OCI-LY7 (cell line): ENCODE results near the gene KANSL1L. TPM values are rescaled to one million over a fixed set of nuclear protein-coding genes. Genes with fewer than 3 reads are reported as not detected.

Experiments
- BruUV-seq: library from RNA; stranded (reverse); fragments of 400-500 nt; replicated peaks from 2 replicates; lab custom pipeline; 2021; lab: Mats Ljungman, UMichigan
- CTCF ChIA-PET: fragments of 300-600 bp; sonication (Branson Sonifier 250); formaldehyde crosslinking; loops from one replicate; lab custom pipeline; 2022; ENCODE audit warnings: antibody characterized with exemption; ENCODE audit not compliant: unreplicated experiment; lab: Charles Lee
- POLR2A ChIA-PET: fragments of 300-600 bp; sonication (Branson Sonifier 250); formaldehyde crosslinking; loops from one replicate; lab custom pipeline; 2022; ENCODE audit warnings: antibody characterized with exemption; lab: Charles Lee
- DNase-seq: peaks from one replicate; pipeline ENCODE4 v3.0.0-alpha.2; 2015; ENCODE audit warnings: low spot score
- H2AFZ ChIP-seq: fragments of 200-600 bp; sonication (generic), shearing (Covaris generic); 2 replicates; pipeline ENCODE4 v1.6.1; 2014; ENCODE audit warnings: mild to moderate bottlenecking, antibody characterized with exemption, low read length, moderate library complexity
- H3K27ac ChIP-seq: fragments of 200-600 bp; sonication (generic); 2 replicates; pipeline ENCODE4 v1.5.1; 2014; ENCODE audit warnings: mixed run types, low read depth, mild to moderate bottlenecking, moderate library complexity, low read length, inconsistent platforms; ENCODE audit not compliant: poor library complexity, severe bottlenecking
- H3K36me3 ChIP-seq: fragments of 200-600 bp; sonication (generic); 2 replicates; pipeline ENCODE4 v1.6.1; 2014; ENCODE audit warnings: mild to moderate bottlenecking, antibody characterized with exemption, low read length, moderate library complexity, mixed read lengths; ENCODE audit not compliant: insufficient read depth
- H3K4me1 ChIP-seq: fragments of 200-600 bp; sonication (generic); 2 replicates; pipeline ENCODE4 v1.5.1; 2014; ENCODE audit warnings: mild to moderate bottlenecking, low read length; ENCODE audit not compliant: insufficient read depth, poor library complexity, severe bottlenecking
- H3K4me2 ChIP-seq: fragments of 200-600 bp; sonication (generic); 2 replicates; pipeline ENCODE4 v1.6.1; 2014; ENCODE audit warnings: mild to moderate bottlenecking, low read length
- H3K4me3 ChIP-seq: fragments of 200-600 bp; sonication (generic); 2 replicates; pipeline ENCODE4 v1.5.1; 2014; ENCODE audit warnings: mild to moderate bottlenecking, low read depth, low read length; ENCODE audit not compliant: poor library complexity, severe bottlenecking
- H3K79me2 ChIP-seq: fragments of 200-600 bp; sonication (generic); 2 replicates; pipeline ENCODE4 v1.6.1; 2016; ENCODE audit warnings: low read depth, mild to moderate bottlenecking, low read length, moderate library complexity, mixed read lengths; ENCODE audit not compliant: insufficient read depth
- H3K9me2 ChIP-seq: fragments of 200-600 bp; sonication (generic); 2 replicates; pipeline ENCODE4 v1.6.1; 2016; ENCODE audit warnings: mild to moderate bottlenecking, low read length, mixed read lengths; ENCODE audit not compliant: insufficient read depth
- H3K9me3 ChIP-seq: fragments of 200-600 bp; sonication (generic); 2 replicates; pipeline ENCODE4 v1.6.1; 2014; ENCODE audit warnings: mild to moderate bottlenecking, mixed run types, low read length, mixed read lengths
- H4K20me1 ChIP-seq: fragments of 200-600 bp; sonication (generic); 2 replicates; pipeline ENCODE4 v1.6.1; 2014; ENCODE audit warnings: mild to moderate bottlenecking, antibody characterized with exemption, low read length, moderate library complexity, mixed read lengths; ENCODE audit not compliant: insufficient read depth
- CTCF ChIP-seq: fragments of 200-600 bp; sonication (generic); conservative IDR thresholded peaks from 2 replicates; pipeline ENCODE4 v1.5.1; 2014; ENCODE audit warnings: mild to moderate bottlenecking, antibody characterized with exemption, low read length, moderate library complexity, mixed read lengths
- EZH2phosphoT487 ChIP-seq: fragments of 200-600 bp; sonication (generic); IDR thresholded peaks from 2 replicates; pipeline ENCODE4 v1.6.1; 2018; ENCODE audit warnings: low read depth, borderline replicate concordance, mild to moderate bottlenecking, mixed run types, antibody characterized with exemption, low read length, moderate library complexity, mixed read lengths
- intact Hi-C: fragments of 100-400 bp; cut with micrococcal nuclease; formaldehyde crosslinking; loops from one replicate; pipeline ENCODE4 v1.10.0; 2022; ENCODE audit not compliant: unreplicated experiment
- total RNA-seq, 2 experiments: library from RNA; depleted of rRNA in 1 of 2; stranded (reverse); fragments of >200 nt in 1 of 2; shearing (Covaris generic) in 1 of 2; gene quantifications; 2 replicates each; pipeline ENCODE4 v1.2.3, GENCODE V29; 2014 to 2022

Gene KANSL1L
- total RNA-seq, 2 experiments from 2014 or later = 22.0 to 22.9 TPM

GRCh38 chr2:210157526-210157925, 13.7 kb downstream of the KANSL1L start:
- POLR2A ChIA-PET = interaction anchor here (0.6 to 1.2 kb wide), 3 partner anchors 10 to 30 kb away, joined by 3 to 5 read pairs (median 3); no protein-coding TSS in a partner anchor
- peaks cover 4% of the 10 kb centered on the region for H3K4me1 ChIP-seq
- no peak overlapping the region for H3K27ac ChIP-seq
- H3K79me2 ChIP-seq = peaks cover 16% of the 10 kb centered on the region; the same call in 1 of the 2 replicates
- TF ChIP-seq EZH2phosphoT487 (no peak), CTCF (no peak)
- CTCF ChIA-PET = no interaction called here
- H2AFZ ChIP-seq = no peak overlapping the region
- H3K9me2 ChIP-seq = no peaks in the 10 kb centered on the region
- H3K9me3 ChIP-seq = no peaks in the 10 kb centered on the region
- intact Hi-C loops = no loop called here
- H3K4me3 ChIP-seq = no peak overlapping the region
- DNase-seq = no peak
- no peak overlapping the region for H3K4me2 ChIP-seq
- BruUV-seq = no TSS peak
- H3K36me3 ChIP-seq = peaks cover 31% of the 10 kb centered on the region
- no peaks in the 10 kb centered on the region for H4K20me1 ChIP-seq

- ChIA-PET CTCF (no interaction called here), POLR2A (interaction anchor here (1.1 to 1.2 kb wide), 3 partner anchors 9 to 26 kb away, joined by 3 to 4 read pairs (median 3); no protein-coding TSS in a partner anchor)
- H3K4me3 ChIP-seq = no peak overlapping the region
- H3K9me2 ChIP-seq = no peaks in the 10 kb centered on the region
- peaks cover 60% of the 10 kb centered on the region for H3K36me3 ChIP-seq
- H3K4me2 ChIP-seq = no peak overlapping the region
- no peak overlapping the region for H3K27ac ChIP-seq
- intact Hi-C loops = no loop called here
- H4K20me1 ChIP-seq = no peaks in the 10 kb centered on the region
- BruUV-seq = no TSS peak
- no peak for TF ChIP-seq EZH2phosphoT487
- no peak for TF ChIP-seq CTCF
- DNase-seq = no peak
- no peaks in the 10 kb centered on the region for H3K9me3 ChIP-seq
- H2AFZ ChIP-seq = no peak overlapping the region
- peaks cover 17% of the 10 kb centered on the region; the same call in 1 of the 2 replicates for H3K79me2 ChIP-seq
- no peaks in the 10 kb centered on the region for H3K4me1 ChIP-seq
These were observed 23.6 kb downstream of the KANSL1L start for GRCh38 chr2:210147614-210148013.

- no peak for TF ChIP-seq EZH2phosphoT487
- TF ChIP-seq CTCF = no peak
- Histone ChIP-seq H3K79me2 (no peaks in the 10 kb centered on the region), H2AFZ (no peak overlapping the region), H3K27ac (no peak overlapping the region), H3K4me2 (no peak overlapping the region), H3K4me3 (no peak overlapping the region), H3K36me3 (0 out of 2 replicates have a peak, but pooled peaks cover 2% of the 10 kb centered on the region), H3K9me3 (no peaks in the 10 kb centered on the region), H3K9me2 (no peaks in the 10 kb centered on the region), H4K20me1 (no peaks in the 10 kb centered on the region), H3K4me1 (no peaks in the 10 kb centered on the region)
- ChIA-PET POLR2A (interaction anchor here (0.6 to 0.7 kb wide), 4 partner anchors 16 to 113 kb away, joined by 3 to 5 read pairs (median 3); no protein-coding TSS in a partner anchor), CTCF (no interaction called here)
- intact Hi-C loops = no loop called here
- DNase-seq = no peak
- no TSS peak for BruUV-seq
These were observed 39.0 kb downstream of the KANSL1L start for GRCh38 chr2:210132239-210132638.
